Hematopoietic multipotent progenitor cell treated with erythropoietin and hydrocortisone succinate and interleukin-3 and kit ligand, for 6 days (in vitro differentiated cells): Measurements from ENCODE around the gene UBA3.

Experiments
- DNase-seq: peaks from one replicate; pipeline ENCODE4 v3.0.0-alpha.2; 2015

UBA3 gene

DNA sequence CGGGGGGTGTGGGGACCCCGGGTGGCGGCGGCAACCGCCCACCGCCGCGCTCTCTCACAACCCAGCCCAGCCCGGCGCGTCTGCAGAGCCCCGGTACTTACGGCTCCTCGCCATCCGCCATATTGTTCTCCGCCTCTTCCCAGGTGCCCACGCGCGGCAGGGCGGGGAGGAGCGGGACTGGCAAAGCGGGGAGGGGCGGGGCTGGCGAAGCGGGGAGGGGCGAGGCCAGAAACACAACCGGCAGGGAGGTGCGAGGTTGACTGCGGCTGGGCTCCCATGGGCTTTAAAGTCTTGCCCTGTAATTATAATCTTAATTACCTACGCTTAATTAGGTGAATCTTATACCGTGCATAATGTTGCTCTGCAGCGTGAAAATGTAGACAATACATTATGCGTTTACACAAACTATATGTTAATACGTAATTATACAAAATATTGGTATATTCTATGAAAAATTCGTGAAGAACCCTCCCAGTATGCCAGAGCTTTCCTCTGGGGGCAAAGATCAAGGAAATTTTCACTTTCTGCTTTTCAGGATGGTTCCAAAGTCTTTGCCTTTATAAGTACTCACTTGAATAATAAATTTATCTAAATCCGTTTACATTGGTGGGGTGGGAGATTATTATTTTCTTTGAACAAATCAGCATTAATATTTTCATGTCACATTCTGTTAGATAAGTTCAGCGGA is at the start of gene UBA3:
Gene UBA3, minus strand, starts transcription at position 133 of the 688 bp plus-strand sequence. Its CDS starts 12 bp downstream, at position 121.
- DNase-seq, result peak; percentile 95

DNA sequence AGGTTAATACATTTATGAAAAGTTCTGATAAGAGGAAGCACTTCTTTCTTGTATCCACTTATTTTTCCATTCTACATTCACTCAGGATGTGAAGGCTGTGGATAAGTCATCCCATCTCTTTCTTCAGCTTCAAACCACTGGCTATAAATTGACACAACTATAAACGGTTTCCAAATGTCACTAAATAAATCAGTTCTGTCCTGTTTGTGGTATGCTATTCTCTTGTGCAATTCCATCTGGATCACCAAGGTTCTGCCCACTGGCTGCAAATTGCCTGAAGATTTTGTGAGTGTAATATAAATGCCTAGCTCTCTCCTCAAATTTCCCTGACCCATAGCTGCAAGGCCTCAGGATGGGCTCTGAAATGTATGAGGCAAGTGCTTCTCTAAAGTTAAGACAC is 49.4 kb upstream of the UBA3 start:
- DNase-seq, result no peak

DNA sequence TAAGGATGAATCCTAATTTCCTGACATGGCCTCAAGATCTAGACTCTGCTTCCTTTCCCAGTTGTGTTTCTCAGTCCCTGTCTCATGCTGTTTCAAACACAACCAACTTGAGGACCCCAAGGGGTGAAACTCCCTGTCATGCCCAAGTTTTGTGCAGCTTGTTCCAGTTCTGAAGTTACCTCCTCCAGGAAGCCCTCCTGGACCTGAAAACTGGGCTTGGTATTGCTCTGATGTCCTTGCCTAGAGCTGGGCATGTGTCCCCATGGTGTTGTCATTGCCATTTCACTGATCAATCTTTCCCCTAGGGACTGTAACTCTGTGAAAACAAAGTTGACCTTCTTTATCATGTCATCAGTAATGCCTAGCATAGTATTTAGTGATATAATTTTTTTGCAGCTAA is 48.3 kb upstream of the UBA3 start:
- no peak for DNase-seq

DNA sequence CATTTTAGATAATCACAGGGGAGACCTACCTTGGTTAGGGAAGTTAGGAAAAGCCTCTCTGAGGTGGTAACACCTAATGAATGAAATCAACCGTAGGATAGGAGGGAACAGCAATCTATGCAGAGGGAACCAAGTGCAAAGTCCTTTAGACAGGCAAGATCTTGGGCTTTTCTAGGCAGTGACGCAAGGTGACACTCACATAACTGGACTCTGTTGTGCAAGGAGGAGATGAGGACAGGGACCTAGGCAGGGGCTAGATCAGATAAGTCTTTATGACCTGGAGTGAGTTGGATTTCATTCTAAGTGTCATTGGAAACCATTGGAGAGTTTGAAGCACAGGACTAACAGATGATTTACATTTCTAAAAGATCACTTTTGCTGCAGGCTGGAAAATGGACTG is 46.8 kb upstream of the UBA3 start:
- no peak for DNase-seq

DNA sequence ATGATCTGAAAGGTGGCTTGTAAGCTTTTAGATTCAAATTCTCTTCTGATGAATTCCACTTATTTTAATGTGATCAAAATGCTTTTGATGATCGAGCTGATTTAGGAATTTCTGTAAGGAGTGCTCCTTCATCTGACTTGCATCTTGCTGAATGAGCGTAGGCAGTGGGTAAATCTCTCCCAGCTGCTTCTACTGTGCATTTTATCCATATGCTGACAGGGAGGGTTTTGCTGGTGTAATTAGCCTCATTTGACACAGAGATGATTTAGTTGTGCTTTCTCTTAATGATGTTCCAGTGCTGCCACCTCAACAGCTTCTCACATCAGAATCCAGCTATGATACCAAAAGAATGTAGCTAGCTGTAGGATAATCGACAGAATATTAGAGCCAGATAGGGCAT is 46.1 kb upstream of the UBA3 start:
- no peak for DNase-seq

DNA sequence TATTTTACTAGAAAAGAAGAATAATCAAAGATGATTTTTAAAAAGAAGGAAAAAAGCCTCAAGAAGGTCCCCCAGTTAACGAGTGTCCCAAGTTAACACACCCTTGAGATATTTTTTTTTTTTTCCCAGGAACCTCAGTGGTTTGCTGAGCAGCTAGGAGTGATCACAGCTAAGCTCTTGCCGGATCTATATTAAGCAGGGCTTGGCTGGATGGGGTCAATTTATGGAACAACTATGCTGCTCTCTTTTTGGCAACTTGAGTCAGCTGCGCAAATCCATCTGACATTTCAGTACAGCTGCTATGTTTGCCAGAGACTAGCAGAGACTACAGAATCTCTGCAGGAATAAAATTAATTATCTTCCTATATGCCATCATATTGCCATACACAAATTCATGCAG is 42.2 kb upstream of the UBA3 start, which contains the start of gene LMOD3:
Gene LMOD3, minus strand, starts transcription at position 193 of the 400 bp plus-strand sequence. CDS start 209 bp downstream, outside the sequence.
- no peak for DNase-seq

DNA sequence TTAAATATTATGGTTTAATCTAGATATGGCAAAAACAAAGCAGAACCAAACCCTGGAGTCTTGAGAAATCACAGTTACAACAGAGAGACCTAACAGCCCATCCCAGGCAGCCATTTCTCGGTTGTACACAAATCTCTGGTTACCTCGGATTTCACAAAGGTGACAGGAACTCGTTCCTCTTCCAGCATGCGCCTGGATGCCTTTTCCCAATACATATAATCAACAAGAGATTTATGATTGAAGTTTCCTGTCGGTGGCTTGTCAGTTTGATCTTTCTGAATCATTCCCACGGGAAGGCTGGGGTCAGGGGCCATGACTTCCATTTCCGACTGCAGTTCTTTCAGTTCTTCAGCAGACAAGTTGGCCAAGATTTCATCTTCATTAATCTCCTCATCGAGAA is 41.8 kb upstream of the UBA3 start:
- no peak for DNase-seq

DNA sequence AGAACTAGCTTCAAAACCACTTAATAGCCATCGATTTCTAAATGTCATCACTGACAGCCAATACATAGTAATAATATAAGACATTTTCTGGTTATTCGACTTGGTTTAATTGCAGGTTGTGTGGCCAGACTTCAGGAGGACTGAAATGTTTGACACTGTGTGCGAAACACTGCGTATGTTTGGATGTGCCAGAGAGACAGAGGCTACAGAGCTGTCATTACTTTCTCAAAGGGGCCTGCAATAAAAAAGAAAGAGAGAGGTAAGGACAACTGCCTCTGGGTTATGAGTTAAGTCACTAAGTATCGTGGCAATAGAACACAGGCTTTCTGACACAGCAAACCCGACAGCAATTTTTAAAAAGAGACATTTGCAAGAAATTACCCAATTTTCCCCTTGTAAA is 41.3 kb upstream of the UBA3 start:
- no peak for DNase-seq

DNA sequence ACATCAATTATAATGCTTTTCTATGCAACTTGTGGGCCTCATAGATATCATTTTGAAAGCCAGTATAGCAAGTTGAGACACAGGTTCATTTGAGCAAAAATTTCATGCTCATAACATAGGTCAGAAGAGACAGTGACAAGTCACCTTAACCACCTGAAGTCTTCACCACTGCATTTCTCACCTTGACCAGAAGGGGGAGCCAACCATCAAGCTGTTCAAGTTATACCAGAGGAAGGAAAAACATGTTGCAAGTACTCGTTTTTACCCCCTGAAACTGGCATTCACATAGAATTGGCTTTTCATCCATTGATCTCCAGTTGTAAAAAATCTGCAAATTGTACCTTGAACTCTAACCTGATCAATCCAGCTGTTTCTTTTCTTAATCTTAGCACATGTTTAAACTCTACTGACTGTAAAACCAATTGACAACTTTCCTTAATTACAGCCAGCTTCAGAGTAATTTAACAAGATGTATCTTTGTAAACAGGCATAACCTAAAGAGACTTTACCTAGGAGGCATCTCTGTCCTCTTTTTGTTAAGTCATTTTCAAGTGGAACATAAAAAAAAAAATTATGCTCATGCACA is 40.8 kb upstream of the UBA3 start:
- peak; percentile 84 for DNase-seq

DNA sequence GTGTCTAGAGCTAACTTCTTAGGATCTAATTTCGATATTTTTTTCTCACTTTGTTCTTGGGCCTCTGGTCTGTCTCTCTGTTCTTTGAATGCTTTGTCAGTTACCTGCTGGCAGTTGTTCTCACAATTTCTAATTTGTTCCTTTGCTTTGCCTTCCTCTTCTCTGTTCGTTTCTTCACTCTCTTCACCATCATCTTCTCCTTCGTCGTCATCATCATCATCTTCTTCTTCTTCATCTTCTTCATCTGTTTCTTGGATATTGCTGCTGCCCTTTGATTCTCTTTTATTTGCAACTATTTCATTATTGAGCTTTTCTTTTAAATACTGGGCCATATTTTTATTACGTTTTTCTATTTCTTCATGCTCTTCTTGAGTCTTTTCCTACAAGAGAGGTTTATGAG is 39.5 kb upstream of the UBA3 start:
- DNase-seq, result no peak

DNA sequence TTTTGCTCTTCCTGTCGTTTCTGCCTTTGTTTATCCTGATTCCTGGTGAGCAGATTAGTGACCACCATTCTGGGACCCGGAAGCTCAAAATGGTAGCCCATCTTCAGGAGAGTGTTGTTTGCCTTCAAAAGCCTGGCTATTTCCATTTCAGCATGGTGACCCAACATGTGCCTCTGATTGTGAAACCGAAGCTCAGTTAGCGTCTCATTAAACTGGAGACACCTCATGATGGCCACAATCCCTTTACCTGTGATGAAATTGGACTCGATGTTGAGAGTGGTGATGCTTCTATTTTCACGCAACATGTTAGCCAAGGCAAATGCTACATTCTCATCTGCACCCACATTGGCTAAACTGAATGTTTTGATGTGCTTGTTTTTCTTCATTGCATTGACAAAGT is 39.0 kb upstream of the UBA3 start:
- DNase-seq, result no peak

DNA sequence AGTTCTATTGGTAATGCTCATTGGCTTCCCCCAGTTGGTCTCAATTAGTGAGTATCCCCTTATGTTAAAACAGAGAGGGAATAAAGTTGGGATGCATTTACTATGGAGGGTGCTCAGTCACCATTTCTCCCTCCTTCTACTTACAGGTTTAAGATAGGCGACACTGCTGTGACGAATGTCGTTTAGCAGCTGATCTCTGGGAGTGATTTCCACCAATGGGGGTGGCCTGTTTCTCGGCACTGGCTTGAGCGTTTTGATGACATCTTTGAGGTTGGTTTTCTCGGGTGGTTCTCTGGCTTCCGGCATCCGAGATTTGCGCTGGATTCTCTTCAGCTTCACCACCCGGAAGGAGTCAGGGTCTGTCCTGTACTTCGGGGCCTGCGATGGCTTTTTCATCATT is 38.4 kb upstream of the UBA3 start:
- DNase-seq, result no peak

DNA sequence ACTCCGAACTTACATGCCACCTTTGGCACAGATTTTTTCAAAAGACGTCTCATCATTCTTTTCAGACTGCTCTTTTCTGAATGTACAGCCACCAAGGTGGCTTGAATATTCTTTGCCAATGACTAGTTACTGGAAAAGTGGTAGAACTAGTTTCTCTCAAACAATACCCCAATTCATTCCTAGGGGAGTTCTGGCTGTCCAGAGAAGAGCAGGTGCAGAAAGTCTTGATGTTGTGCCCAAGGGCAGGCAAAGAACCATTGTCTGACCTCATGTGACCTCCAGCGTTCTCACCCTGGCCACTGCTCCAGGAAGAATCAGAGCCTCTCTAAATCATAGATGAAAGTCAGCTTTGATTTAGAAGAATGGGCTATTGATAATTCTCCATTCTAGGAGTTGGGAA is 36.7 kb upstream of the UBA3 start:
- DNase-seq, result no peak

DNA sequence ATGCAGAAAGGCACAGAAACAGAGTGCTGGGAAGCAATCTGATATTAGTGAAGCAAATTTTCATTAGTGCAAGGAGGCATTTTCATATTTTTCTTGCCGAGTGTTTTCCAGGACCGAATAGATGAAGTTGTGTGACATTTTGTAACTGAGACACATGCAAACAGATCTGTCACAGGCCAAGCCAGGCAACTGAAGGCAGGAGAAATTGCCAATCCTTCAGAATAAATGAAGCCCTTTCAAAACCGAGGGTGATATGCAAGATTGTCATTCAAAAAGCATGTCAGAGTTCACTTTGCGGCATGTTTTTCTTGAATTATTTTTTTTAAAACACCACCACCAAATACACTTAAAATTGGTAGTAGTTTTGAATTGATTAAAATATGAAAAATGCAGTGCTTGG is 36.0 kb upstream of the UBA3 start:
- no peak for DNase-seq

DNA sequence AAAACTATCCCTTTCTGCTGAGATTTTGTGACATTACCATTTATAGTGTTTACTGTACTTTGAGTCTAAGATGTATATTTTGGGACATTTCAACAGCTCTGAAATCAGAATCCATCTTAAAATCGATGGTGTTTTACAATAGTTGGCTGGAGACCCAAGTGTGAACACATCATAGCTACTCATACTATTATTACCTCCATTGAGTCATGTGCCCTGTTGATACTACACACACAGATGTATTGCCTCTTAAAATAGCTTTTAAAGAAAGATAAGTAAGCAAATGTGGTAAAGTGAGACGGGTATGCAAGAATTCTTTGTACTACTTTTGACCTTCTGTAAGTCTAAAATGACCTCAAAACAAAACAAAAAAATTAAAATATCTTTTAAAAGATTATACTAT is 35.6 kb upstream of the UBA3 start:
- DNase-seq, result no peak

DNA sequence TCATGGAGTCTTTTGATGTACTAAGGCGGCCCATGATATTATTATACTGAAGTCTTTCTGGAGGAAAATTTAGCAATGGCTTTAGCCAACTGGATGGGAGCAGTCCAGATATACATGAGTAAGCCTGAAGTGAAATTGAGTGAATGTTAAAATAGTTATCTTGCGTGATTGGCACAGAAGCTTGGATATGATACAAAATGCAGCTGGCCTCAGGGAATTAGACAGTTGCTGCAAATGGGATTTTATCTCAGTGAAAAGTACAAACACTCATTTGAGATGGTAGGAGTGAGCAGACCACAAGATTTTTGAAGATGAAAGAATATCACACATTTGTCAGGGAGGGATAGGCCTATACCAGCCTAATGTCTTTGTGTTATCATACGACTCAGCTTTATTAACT is 33.4 kb upstream of the UBA3 start:
- DNase-seq, result peak; percentile 68

DNA sequence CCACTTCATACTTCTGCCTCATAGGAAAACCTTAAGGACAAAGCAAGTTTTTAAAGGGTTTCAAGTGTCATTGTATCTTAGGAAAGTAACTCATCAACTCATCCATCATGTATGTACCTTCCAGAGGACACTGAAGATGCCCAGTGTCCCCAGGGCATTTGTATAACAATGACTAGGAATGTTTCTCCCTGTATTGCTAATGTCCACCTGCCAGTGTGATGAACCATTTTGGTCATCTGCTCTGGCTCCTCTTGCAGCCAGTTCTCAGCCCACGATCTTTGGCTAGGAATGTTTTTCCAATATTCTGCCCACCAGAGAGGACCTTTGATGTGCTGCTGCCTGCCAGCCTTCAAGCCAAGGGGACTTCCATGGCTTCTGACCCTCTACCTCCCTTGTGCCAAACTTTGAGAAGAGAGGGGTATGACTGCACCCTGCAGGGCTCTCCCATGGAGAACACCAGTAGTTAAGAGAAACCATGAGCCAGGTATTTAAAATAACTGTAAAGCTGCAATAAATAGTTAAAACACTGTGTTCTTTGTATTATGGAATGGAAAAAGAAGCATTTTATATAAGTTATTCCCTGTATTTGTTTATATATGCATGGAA is 30.9 kb upstream of the UBA3 start:
- no peak for DNase-seq

DNA sequence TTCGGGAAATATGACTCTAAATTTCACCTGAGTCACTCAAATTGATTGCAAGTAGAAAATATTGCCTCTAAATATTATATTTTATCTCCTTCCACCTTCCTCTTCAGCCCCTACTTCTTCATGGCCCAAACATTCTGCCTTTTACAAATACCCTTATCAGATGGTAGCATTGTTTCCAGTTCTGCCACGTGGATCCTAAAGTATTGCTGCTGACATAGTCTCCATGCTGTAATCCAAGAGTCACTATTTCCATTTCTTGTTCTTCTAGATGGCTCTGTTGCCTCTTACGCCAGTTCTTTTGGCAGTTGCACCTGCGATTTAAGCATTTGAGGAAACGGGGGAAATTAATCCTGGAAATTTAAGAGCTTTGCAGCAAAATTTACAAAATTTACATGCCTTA is 28.6 kb upstream of the UBA3 start:
- DNase-seq, result peak; percentile 70

DNA sequence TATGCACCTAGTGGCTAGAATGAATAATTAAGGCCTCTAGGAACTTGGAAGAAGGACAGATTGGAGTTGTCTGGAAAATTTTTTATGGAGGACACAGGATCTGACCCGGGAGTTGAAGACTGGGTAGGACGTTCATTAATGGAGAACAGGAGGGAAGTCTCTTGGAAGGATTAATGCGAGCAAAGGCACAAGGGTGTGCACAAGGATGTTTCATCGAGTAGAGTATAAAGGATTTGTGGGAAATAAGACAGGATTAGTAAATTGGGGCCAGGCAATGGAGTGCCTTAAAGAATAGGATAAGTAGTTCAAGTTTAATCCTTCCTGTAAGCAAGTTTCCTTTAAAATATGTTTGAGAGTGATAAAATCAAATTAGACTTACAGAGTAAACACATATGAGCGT is 27.7 kb upstream of the UBA3 start:
- peak; percentile 5 for DNase-seq

DNA sequence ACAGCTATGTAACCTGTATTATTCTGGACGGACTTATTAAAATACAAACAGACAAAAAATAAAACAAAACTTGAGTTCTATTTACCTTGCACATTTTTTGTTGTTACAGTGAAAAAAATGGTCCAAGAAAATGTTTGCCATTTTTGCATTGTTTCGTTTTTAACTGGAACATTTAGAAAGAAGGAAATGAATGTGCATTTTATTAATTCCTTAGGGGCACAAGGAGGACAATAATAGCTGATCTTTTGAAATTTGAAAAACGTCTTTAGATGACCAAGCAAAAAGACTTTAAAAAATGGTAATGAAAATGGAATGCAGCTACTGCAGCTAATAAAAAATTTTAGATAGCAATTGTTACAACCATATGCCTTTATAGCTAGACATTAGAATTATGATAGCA is 25.2 kb upstream of the UBA3 start:
- no peak for DNase-seq

DNA sequence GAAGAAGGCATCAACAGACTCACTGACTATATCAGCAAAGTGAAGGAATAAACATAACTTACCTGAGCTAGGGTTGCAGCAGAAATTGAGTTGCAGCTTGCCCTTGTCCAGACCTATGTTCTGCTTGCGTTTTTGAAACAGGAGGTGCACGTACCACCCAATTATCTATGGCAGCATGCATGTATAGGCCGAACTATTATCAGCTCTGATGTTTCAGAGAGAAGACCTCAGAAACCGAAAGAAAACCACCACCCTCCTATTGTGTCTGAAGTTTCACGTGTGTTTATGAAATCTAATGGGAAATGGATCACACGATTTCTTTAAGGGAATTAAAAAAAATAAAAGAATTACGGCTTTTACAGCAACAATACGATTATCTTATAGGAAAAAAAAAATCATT is 24.4 kb upstream of the UBA3 start:
- DNase-seq, result peak; percentile 72

DNA sequence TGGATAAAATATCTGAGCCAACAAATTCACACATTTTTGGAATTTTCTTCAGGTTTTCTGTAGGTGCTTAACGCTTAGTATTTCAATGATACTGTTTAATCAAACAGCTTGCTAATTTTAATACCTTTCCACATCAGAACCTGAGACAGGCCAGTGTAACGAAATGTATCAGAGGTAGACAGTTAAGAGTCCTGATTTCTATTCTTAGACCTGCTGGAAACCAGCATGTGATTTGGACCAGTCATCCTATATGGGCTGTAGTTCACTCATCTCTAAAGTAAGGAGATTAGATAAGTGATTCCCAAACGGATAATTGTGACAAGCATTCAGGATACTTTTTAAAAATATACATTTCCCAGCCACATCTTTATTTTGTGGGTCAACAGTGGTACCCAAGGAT is 23.0 kb upstream of the UBA3 start:
- no peak for DNase-seq

DNA sequence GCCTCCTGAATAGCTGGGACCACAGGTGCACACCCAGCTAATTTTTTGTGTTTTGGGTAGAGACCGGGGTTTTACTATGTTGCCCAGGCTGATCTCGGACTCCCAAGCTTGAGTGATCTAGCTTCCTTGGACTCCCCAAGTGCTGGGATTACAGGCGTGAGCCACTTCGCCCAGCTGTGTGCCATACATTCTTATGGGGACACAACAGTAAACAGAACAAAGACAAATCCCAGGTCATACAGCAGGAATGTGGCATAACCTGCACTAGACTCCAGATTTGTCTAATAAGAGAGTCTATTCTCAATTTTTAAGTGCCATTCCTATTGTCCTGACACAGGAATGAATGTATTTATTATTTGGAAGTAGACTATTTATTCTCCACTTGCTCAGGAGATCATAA is 22.2 kb upstream of the UBA3 start:
- DNase-seq, result no peak

DNA sequence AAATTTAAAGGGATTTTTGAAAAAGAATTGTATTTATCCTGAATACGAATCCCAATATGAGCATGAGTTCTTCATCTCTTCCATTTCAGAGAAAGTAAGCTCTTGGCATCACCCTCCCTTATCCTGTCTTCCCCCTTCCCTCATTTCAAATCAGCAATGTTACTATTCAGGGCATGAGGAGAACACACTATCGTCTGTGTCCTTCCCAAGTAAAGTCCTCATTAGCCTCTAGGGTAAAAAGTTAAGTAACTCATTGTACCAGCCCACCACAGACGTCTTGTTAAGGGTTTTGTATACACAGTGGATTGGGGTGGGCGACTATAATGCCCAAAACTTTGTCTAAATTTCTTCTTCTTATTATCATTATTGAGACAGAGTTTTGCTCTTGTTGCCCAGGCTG is 19.4 kb upstream of the UBA3 start:
- DNase-seq, result no peak
